Ovary (tissue), 9 donors: Measurements from ENCODE around the gene RAPGEF2. TPM values are rescaled to one million over a fixed set of nuclear protein-coding genes. Genes with fewer than 3 reads are reported as not detected.

ENCODE experiments used
- DNase-seq, 5 donors: peaks; one replicate each; pipeline ENCODE4 v3.0.0-alpha.2; 2019 to 2020
- H3K27ac ChIP-seq, 2 donors: fragments of 200-600 bp; one replicate each; pipeline versions ENCODE4 v1.5.1 to v1.8.0; 2019 to 2022
- H3K27me3 ChIP-seq: fragments of 200-600 bp; one replicate; pipeline ENCODE4 v1.8.0; 2022
- H3K36me3 ChIP-seq: fragments of 200-600 bp; sonication (generic); one replicate; pipeline ENCODE4 v1.5.1; 2019
- H3K4me1 ChIP-seq: one replicate; pipeline ENCODE4 v1.8.1; 2013; ENCODE audit warnings: mild to moderate bottlenecking, moderate library complexity; ENCODE audit not compliant: insufficient read depth
- H3K4me3 ChIP-seq: fragments of 200-600 bp; sonication (generic); one replicate; pipeline ENCODE4 v1.5.1; 2017
- H3K9me3 ChIP-seq, 2 donors: fragments of 200-600 bp in 1 of 2; sonication (generic) in 1 of 2; one replicate each; pipeline versions ENCODE4 v1.5.1 to v1.8.1; 2013 to 2019; ENCODE audit warnings: mild to moderate bottlenecking in 1 of 2, moderate library complexity in 1 of 2
- CTCF ChIP-seq, 3 donors: fragments of 450-650 bp in 2 of 3; fragments of 200-600 bp in 1 of 3; IDR thresholded peaks; one replicate each; pipeline versions ENCODE4 v1.5.1 to v1.8.0; 2016 to 2022; ENCODE audit warnings: antibody characterized with exemption in 3 of 3, mild to moderate bottlenecking in 1 of 3
- EP300 ChIP-seq: sonication (generic); formaldehyde crosslinking; IDR thresholded peaks from one replicate; pipeline ENCODE4 v1.6.1; 2017; ENCODE audit warnings: antibody characterized with exemption
- POLR2A ChIP-seq: fragments of 450-650 bp; IDR thresholded peaks from one replicate; pipeline ENCODE4 v1.6.1; 2017; ENCODE audit warnings: antibody characterized with exemption, mild to moderate bottlenecking, moderate library complexity
- WGBS, 3 donors: extraction: QIAGEN DNeasy Blood & Tissue Kit in 1 of 3; methylation state at CpG; one replicate each; pipeline versions ENCODE4 v1.1.5 to v1.1.7; 2013 to 2017; 5-methylcytosine and 5-hydroxymethylcytosine counted together
- intact Hi-C, 4 donors: fragments of 100-400 bp; cut with DNase I; formaldehyde crosslinking; loops; one replicate each; pipeline versions ENCODE4 v1.11.0 to v1.15.1; 2022 to 2023
- polyA plus RNA-seq, 2 donors: library from polyadenylated mRNA; stranded (reverse); fragments of 200-250 nt in 1 of 2; fragments of 350-450 nt in 1 of 2; fragmentation: Illumina TruSeq in 1 of 2; extraction: RNeasy Lipid Tissue Mini Kit (QIAGEN cat#74804) in 1 of 2; gene quantifications; one replicate each; pipeline ENCODE4 v1.2.3, GENCODE V29; 2013 to 2014
- total RNA-seq, 7 donors: library from RNA; depleted of rRNA in 2 of 7; stranded (reverse); fragments of >200 nt in 2 of 7; fragmentation: NEBNext Ultra II Directional in 3 of 7; extraction: Animal tissue kit (Norgen Biotek cat#: 25700) in 3 of 7; gene quantifications; one replicate each; pipeline versions ENCODE4 v1.1.0 to v1.2.4, GENCODE V29; 2016 to 2023
- donor health status: DM: no; HTN: no; CAD: no; lungs with moderate emphysema.
- donor health status: DM: no; HTN: no; CAD: no.
- donor health status: Bipolar disorder and iron deficiency.
- donor health status: DM: yes; HTN: yes; CAD: no.
- donor health status: DM: no; HTN: no; CAD: no.
- donor health status: DM: yes; HTN: yes; CAD: no.

RAPGEF2 gene
- total and polyA plus RNA-seq, 9 donors, result 11.5 to 46.5 (median 25.4) TPM

- WGBS, 3 donors, result 83 to 90% (median 88%) methylated on average over 5 of the region's 5 CpGs
- intact Hi-C loops, result no loop called here
- TF ChIP-seq POLR2A (no peak), CTCF (IDR thresholded peaks at IDR 0.05) (no peak), EP300 (no peak)
Observed at GRCh38 chr4:159282329-159282728, 179.4 kb downstream of the RAPGEF2 start.

GRCh38 chr4:159282944-159283343 is 180.1 kb downstream of the RAPGEF2 start:
- Histone ChIP-seq H3K36me3 (no peaks in the 10 kb centered on the region), H3K27ac (no peak overlapping the region), H3K27me3 (no peaks in the 10 kb centered on the region), H3K4me3 (no peak overlapping the region), H3K9me3 (no peaks in the 10 kb centered on the region), H3K4me1 (no peaks in the 10 kb centered on the region)
- DNase-seq, result no peak
- TF ChIP-seq EP300 (no peak), CTCF (IDR thresholded peaks at IDR 0.05) (no peak), POLR2A (no peak)
- 88 to 90% (median 89%) methylated on average over 2 of the region's 2 CpGs for WGBS, 3 donors
- intact Hi-C loops, result no loop called here

More at GRCh38 chr4:159282329-159282728, 179.4 kb downstream of the RAPGEF2 start:
- no peak for DNase-seq
- Histone ChIP-seq H3K4me3 (no peak overlapping the region), H3K27ac (no peak overlapping the region), H3K27me3 (no peaks in the 10 kb centered on the region), H3K4me1 (no peaks in the 10 kb centered on the region), H3K36me3 (no peaks in the 10 kb centered on the region), H3K9me3 (no peaks in the 10 kb centered on the region)

- WGBS, 3 donors, result 6 to 23% (median 15%) methylated on average over 1 of the region's 1 CpG
- H3K27me3 ChIP-seq, result no peaks in the 10 kb centered on the region
- no peaks in the 10 kb centered on the region for H3K36me3 ChIP-seq
- TF ChIP-seq EP300 (no peak), CTCF (IDR thresholded peaks at IDR 0.05) (no peak), POLR2A (no peak)
- no peak for DNase-seq
- no peak overlapping the region for H3K4me3 ChIP-seq
- no peaks in the 10 kb centered on the region for H3K9me3 ChIP-seq
- intact Hi-C loops, result no loop called here
- H3K27ac ChIP-seq, result no peak overlapping the region
- H3K4me1 ChIP-seq, result no peaks in the 10 kb centered on the region
Observed at GRCh38 chr4:159283696-159284095, 180.8 kb downstream of the RAPGEF2 start.

- TF ChIP-seq EP300, result no peak
- TF ChIP-seq CTCF (IDR thresholded peaks at IDR 0.05), result no peak
- TF ChIP-seq POLR2A, result no peak
- no peak overlapping the region for H3K27ac ChIP-seq
- no peak overlapping the region for H3K4me3 ChIP-seq
- WGBS, 3 donors, result 57 to 63% (median 60%) methylated on average over 4 of the region's 4 CpGs
- intact Hi-C loops, result no loop called here
- no peaks in the 10 kb centered on the region for H3K9me3 ChIP-seq
- H3K4me1 ChIP-seq, result no peaks in the 10 kb centered on the region
- H3K27me3 ChIP-seq, result no peaks in the 10 kb centered on the region
- no peak for DNase-seq
- no peaks in the 10 kb centered on the region for H3K36me3 ChIP-seq
Observed at GRCh38 chr4:159284113-159284512, 181.2 kb downstream of the RAPGEF2 start.

- Histone ChIP-seq H3K27ac (no peak overlapping the region), H3K36me3 (no peaks in the 10 kb centered on the region), H3K4me1 (no peaks in the 10 kb centered on the region), H3K4me3 (no peak overlapping the region), H3K27me3 (no peaks in the 10 kb centered on the region), H3K9me3 (no peaks in the 10 kb centered on the region)
- no peak for TF ChIP-seq EP300
- no peak for TF ChIP-seq CTCF (IDR thresholded peaks at IDR 0.05)
- no peak for TF ChIP-seq POLR2A
- 82 to 97% (median 91%) methylated on average over 6 of the region's 6 CpGs for WGBS, 3 donors
- DNase-seq, result no peak
- intact Hi-C loops, result no loop called here
Observed at GRCh38 chr4:159284733-159285132, 181.9 kb downstream of the RAPGEF2 start.
